Right renal cortex interstitium (tissue), 3 donors: ENCODE results near the gene AGPAT3. TPM values are rescaled to one million over a fixed set of nuclear protein-coding genes. Genes with fewer than 3 reads are reported as not detected.

Source experiments
- DNase-seq, 3 donors: peaks; one replicate each; pipeline ENCODE4 v3.0.0-alpha.2; 2013; ENCODE audit warnings: low read depth in 3 of 3, low spot score in 2 of 3
- polyA plus RNA-seq, 3 donors: library from polyadenylated mRNA; unstranded; fragments of 120-200 nt; gene quantifications; one replicate each; pipeline ENCODE4 v1.2.1, GENCODE V29; 2013; ENCODE audit not compliant: insufficient read length in 3 of 3

Gene AGPAT3
- polyA plus RNA-seq, 3 donors: 45.5 to 61.4 (median 52.8) TPM

DNA sequence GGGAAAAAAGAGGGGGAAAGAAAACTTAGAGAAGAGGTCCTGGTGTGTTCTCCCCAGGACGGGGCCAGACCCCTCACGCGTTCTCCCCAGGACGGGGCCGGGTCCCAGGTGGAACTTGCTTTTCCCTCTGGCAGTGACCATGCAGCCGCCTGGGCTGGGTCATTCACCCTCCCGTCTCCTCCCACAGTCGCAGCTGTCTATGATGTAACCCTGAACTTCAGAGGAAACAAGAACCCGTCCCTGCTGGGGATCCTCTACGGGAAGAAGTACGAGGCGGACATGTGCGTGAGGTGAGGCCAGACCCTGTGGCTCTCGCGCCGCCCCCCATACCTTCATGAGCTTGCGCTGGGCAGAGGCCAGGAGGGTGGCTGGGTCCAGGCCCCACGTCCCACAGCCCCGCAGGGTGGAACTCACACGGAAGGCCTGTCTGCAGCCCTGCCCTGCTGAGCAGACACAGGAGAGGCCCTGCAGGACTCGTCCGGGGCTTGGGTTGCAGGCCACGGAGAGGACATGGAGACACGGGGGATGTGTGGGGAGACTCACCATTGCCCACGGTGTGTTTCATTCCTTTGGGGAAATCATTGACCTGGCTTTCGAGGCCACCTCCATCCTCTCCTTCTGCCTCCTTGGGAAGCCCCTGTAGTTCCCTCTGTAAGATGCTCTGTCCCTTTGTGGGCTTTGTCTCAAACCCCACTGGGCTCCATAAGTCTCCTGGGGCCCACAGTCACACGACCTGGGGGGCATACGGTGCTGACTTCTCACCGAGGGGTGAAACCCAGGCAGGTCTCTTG lies 106.4 kb downstream of the AGPAT3 start:
- DNase-seq: no peak

DNA sequence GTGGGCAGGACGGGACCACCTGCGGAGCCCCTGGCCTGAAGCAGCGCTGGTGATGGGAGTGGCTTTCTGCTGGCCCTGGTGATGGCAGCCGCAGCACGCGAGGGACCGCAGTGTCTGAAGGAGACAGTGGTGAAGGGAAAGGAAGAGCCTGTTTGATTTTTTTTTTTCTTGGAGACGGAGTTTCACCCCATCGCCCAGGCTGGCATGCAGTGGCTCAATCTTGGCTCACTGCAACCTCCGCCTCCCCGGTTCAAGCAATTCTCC lies 106.9 kb downstream of the AGPAT3 start:
- no peak for DNase-seq

DNA sequence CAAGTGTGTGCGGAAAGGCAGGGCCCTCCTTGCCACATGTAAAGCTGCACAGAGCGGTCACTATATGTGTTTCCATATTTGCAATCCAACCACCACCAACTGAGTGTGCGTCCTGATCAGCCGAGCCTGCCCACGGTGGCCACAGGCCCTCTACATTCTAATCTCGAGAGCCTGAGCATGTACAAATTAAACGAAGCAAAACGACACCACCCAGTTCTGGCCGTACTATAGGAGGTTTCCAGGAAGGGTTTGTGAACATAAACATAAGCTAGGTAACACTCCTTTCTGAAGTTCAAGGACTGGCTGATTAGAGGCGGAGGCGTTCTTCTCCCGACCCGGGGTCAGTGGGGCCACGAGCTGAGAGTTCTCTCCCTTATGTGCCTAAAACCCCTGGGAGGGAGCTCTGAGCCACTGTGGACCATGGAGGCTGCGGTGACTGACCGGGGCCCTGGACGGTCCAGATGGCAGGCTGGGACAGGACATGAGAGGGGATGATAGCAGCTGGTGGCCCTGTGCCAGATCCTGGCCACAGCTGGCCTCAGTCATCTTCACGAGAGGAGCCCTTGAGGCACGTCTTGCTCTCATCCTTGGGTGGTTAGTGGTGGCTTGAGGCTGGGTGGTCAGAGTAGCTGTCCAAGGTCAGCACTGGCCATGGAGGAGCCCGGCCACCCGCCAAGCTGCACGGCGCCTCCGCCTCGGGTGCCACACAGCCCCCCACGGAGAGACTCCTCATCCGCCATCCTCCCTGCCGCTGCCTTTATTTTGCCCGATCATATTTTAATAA lies 108.0 kb downstream of the AGPAT3 start:
- DNase-seq: no peak

DNA sequence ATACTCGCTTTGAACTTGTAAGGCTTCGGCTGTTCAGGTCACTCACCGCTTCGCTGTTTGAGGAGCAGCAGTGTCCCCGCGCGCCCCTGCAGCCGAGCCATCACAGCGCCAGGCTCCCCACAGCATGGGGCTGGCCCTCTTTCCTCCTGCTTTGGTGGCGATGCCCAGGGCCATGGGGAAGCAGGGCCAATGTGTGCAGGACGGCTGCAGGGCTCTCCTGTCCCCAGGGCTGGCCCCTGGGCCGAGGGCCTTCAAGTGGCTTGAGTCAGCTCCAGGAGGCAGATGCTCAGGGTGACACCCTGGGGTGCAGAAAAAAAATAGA lies 108.6 kb downstream of the AGPAT3 start:
- no peak for DNase-seq

DNA sequence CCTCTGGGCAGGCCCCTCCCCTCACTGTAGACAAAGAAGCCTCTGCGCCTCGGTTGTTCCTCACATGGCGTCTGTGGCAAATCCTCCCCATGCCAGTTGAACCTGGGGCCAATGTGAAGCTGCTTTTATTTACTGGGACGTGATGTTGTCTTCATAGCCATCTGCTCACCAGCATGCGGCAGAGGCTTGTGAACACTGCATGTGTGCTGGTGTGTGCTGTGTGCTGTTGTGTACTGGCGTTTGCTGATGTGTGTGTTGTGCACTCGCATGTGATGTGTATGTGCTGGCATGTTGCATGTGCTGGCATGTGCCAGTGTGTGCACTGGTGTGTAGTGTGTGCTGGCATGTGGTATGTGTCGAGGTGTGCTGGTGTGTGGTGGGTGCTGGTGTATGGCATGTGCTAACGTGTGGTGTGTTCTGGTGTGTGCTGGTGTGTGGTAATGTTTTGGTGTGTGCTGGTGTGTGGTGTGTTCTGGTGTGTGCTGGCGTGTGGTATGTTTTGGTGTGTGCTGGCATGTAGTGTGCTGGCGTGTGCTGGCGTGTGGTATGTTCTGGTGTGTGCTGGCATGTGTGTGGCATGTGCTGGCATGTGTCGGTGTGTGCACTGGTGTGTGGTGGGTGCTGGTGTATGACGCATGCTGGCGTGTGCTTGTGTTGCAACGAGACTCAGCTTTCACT lies 109.9 kb downstream of the AGPAT3 start:
- DNase-seq: no peak

DNA sequence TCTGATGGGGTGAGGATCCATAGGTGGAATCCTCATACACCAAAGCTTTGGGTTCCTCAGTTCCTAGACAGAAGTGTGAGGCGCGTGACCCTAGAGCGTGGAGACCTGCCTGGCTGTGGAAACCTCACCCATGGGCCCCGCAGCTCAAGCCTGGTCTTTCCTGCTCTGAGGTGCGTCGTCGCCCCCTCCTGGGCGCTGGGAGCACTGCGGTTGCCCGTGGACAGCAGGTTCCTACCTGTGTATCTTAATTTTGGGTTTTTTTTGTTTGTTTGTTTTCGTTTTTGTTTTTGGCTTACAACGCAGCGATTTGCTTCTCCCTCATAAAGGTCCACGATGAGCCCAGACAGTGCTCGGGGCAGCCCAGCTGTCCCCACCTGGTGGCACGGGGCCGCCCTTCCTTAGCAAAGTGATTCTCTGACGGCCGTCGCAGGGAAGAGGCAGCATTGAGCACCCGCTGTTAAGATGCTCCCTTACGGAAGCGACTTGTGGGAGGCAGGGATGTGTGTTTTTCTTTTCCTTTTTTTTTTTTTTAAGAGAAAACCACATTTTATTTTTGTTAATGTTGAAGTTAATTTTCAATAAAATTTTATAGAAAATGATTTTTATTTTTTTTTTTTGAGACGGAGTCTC lies 110.6 kb downstream of the AGPAT3 start:
- DNase-seq: no peak

DNA sequence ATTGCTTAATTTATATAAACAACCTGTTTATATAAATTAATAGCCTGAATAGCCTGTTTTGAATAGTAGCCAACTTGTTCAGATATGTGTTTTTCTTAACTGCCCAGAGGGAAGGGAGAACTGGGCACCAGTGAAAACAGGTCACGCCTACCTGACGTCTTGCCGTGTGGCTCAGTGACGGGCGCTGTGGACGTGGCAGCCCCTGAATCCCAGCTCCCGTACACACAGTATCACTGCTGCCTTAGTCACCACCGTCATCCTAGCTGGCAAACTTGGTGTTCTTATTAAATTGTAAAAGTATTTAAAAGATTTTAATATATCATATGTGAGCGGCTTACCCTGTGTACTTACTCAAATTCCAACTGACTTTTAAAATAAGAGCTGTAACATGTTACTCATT lies 111.6 kb downstream of the AGPAT3 start:
- DNase-seq: no peak

DNA sequence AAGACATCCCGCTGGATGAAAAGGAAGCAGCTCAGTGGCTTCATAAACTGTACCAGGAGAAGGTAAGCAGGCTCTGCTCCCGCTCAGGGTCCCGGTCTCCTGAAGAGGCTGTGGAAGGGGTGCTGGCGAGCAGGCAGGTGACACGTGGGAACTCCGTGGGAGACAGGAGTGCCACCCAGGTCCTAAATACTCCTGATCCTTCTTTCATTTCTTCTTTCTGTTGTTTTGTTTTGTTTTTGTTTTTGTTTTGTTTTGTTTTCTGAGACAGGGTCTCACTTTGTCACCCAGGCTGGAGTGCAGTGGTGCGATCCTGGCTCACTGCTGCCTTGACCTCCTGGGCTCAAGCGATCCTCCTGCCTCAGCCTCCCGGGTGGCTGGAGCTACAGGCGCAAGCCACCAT lies 113.0 kb downstream of the AGPAT3 start:
- DNase-seq: no peak

DNA sequence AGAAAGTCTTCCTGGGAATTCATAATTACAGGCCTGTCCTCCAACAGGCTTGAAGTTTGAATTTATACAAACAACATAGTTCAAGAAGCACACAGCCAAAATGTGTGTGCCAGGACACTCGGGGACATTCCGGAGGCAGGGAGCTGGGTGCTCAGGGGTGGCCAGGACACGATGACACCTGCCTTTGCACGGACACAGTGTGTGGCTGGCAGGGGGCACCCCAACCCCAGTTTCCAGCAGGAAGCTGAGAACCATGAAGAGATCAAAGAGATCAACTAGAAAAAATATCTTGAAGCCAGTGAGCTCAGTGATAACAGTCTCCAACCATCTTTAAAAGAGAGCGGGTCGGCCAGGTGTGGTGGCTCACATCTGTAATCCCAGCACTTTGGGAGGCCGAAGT lies 114.6 kb downstream of the AGPAT3 start:
- DNase-seq: no peak

DNA sequence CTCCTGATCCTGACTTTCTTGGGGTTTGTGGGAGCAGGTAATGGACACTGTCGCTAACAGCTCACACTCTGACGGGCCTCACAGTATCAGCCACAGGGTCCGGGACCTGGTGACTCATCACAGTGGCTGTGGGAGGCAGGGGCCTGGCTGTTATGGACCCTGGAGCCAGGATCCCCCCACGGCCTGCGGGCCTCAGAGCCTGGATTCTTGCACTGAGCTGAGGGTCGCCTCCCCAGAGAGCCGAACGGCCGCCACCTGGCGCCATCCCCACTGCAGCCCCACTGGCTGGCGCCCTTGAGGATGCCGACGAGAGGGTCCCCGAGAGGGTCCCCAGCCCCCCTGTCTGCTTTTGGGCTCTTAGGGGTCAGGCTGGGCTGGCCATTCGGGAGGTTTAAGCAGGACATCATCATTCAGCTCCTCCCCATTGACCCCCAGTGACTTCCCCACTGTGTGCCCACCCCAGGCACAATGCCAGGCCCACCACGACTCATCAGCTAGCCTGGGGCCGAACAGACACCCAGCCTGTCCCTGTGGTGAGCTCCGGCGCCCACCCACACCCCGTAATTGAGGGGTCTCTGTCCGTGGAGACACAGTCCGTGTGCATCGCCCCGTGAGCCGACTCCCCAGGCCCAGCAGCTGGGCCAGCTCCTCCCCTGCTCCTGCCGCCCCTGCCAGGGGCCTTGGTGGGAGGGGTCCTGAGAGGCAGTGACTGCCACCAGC lies 116.3 kb downstream of the AGPAT3 start:
- no peak for DNase-seq

DNA sequence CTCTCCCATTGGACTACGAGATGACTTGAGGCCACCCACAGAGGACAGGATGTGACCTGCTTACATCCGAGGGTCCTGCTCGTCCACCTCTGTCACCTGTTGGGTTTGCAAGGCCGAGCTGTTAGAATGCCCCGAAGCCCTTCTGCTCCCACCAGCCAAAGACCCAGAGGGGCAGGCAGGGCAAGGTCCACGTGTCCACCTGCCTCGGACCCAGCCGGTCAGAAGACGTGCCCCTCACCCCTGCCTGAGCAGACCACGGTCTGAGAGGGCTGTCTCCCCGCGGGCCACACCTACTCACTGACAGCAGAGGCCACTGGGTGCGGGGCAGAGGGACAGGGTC lies 116.8 kb downstream of the AGPAT3 start:
- DNase-seq: no peak

DNA sequence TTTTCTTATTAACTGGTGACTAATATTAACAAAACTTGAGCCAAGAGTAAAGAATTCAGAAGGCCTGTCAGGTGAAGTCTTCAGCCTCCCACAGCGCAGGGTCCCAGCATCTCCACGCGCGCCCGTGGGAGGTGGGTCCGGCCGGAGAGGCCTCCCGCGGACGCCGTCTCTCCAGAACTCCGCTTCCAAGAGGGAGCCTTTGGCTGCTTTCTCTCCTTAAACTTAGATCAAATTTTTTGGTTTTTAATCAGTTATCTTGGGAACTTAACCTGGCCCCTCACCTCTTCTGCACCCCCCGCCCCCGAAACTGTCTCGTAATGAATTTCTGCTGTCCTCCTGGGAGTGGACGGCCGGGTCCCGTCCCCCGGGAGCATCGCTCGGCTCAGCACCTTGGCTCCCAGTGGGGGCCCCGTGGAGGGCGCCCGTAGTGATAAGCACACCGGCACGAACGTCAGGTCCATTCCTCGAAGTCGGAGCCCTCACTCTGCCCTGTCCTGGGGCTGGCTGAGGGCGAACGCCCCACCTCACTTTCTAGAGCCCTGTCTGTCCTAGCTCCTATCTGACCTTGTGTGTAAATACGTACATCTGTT lies 117.6 kb downstream of the AGPAT3 start:
- no peak for DNase-seq

DNA sequence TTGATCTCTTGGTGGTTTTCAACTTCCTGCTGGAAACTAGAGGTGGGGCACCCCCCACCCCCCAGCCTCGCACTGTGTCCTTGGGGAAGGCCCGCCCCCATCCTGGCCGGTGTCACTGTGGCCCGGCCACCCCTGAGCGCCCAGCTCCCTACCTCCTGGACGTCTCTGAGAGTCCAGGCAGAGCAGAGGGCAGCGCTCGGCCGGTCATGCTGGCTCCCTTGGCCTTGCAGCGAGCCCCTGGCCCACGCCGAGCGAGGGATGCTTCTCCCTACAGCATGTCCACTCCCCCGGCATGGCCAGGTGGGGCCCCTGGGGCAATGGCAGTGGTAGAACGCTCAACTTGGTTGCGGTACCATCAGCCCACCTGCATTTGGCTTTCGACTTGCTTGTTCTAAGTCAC lies 118.4 kb downstream of the AGPAT3 start:
- no peak for DNase-seq

DNA sequence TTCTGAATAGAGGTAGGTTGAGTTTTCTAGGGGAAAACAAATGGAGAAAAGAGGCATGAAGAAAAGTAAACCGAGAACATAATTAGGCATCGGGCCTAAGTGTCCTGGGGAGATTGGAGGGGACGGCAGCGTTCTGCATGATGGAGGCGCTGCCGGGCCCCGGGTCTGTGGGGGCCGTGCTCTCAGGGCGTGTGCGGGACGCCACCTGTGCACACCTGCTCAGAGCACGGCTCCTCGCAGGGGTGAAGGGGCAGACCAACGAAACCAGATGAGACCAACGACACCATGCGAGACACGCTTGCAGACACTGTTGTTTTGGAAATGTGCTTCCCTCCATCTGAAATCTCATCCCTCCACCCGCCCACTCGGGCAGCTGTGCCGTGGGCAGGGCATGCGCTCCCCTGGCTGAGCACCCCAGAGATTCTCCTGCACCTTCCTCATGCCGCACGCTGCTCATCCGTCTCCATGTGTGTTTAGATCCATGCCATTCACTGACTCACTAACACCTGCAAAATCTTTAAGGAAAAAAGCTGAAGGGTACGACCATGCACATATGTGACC lies 118.9 kb downstream of the AGPAT3 start:
- no peak for DNase-seq

DNA sequence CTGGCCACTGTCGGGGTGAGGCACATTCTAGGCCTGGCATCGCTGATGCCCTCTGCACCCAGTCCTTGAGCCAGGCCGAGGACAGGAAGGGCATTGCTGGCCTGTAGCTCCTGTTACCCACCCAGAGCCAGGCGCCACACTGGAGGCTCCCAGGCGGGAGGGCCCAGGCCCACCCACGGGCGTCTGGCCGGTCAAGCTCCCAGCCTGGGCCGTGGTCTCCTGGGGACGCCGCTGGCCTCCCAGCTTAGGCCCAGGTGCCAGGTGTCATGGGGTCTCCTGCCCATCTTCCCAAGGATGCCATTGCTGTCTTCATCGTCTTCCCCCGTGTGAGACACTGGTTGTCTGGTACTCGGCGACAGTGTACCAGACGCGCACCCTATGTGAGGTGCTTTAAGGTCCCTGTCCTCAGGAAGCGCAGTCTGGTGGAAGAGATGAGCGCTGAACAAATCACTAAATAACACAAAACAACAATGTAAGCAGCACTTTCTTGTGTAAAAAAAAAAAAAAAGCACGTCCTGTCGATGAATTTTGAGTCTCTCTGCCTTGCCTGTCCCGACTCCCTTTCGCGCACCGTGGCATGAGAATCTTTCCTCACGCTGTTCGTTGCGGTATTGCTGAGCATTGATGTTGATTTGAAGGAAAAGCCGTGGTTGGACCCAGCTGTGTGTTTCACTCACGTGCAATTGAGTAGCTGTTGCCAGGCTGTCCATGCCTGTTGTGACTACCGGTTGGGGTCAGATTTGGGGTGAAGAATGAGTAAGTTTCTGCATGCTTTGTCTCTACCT lies 120.1 kb downstream of the AGPAT3 start:
- no peak for DNase-seq

DNA sequence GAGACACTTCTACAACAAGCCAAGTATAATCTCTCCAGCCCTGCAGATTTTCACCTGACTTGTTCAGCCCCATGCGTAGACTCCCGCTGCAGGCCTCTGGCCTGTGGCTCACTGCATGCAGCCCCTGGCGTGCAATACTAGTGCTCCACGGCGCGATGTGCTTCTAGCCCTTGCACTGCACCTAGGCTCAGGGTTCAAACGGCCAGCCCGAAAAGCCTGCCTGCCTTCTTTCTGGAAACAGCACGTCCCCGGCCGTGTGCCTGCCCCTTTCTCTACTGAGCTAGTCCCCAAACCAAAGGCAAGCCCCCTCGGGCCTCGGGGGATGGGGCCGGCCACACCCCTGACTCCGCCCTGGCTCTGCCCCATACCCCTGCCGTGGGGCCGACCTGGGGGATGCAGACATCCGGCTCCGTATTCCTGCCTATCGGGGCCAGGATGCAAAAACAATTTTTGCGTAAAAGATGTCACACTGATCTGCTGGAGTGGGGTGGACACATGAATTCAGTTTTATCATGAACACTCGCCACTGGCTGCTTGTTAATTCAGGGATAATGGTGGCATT lies 120.7 kb downstream of the AGPAT3 start:
- DNase-seq: no peak

DNA sequence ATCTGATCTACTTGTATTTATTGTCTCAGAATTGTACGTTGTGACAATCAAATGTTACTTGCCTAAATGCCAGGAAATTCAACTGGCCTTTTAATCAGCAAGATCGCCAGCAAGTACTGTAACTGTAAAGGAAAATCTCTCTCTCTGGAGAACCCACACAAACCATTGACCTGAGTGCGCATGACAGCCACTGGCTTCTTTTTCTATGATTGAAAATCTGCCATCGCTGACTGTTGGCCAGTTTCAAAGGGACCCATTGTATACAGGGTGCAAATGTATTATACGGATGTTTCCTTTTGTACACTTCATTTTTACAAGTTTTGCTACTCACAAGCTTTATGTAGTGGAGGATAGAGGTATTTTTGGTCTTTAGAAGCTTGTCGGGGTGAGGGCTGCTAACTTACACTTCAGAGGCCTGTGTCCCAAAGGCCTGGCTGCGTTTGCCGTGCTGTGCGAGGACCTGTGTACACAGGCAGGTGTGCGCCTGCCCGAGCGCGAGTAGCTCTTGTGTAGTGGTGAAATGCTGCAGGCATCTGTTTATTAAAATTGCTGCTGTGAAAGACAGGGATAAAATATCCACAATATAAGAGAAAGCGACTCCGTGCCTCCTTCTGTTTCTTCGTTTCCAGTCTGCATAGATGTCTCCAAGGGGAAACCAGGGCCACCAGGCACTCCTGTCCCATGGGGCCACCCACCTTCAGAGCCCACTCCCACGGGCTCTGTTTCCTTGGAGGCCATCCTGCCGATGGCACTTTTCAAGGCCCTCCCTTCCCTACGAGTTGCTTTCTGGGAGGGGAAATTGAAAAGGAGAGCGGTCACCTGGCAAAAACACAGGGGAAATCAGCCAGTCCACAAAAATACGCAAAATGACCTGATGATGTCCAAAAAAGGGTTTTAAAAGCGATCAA lies 121.8 kb downstream of the AGPAT3 start:
- no peak for DNase-seq

DNA sequence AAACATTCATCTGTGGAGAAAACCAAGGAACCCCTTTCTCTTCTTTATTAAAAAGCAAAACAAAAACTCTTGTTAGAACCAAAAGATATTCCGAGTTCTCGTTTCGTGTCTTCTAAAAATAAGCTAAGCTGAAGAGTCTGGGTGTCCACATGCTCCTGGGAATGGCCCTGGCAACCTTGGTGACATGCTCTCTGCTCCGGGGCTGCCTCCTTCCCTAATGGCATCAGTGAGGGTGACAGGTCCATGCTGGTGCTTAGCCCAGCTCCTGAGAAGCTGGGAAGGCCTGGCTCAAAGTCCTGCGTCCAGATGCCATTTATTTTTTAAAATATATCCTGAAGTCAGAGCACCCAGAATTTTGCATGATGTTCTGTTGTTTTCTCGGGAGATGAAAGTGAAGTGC lies 122.5 kb downstream of the AGPAT3 start:
- no peak for DNase-seq
